PC-9 (cell line): Measurements from ENCODE around the gene CCL20. TPM values are rescaled to one million over a fixed set of nuclear protein-coding genes. Genes with fewer than 3 reads are reported as not detected.

Source experiments
- BruUV-seq: library from RNA; stranded (reverse); fragments of 400-500 nt; replicated peaks from 2 replicates; lab custom pipeline; 2021; lab: Mats Ljungman, UMichigan
- CTCF ChIA-PET: fragments of 300-600 bp; sonication (Branson Sonifier 250); formaldehyde crosslinking; loops from one replicate; lab custom pipeline; 2022; ENCODE audit warnings: antibody characterized with exemption; lab: Charles Lee
- POLR2A ChIA-PET: fragments of 300-600 bp; sonication (Branson Sonifier 250); formaldehyde crosslinking; loops from one replicate; lab custom pipeline; 2022; ENCODE audit warnings: antibody characterized with exemption; ENCODE audit not compliant: unreplicated experiment; lab: Charles Lee
- DNase-seq, 2 experiments: peaks; one replicate each; pipeline versions ENCODE4 v3.0.0 to v3.0.0-alpha.2; 2015 to 2022; ENCODE audit warnings: mixed read lengths in 1 of 2
- H2AFZ ChIP-seq: fragments of 200-600 bp; sonication (generic); 2 replicates; pipeline ENCODE4 v1.8.1; 2017; ENCODE audit warnings: antibody characterized with exemption
- H3F3A ChIP-seq: fragments of 200-600 bp; sonication (generic); 2 replicates; pipeline ENCODE4 v1.8.1; 2017; ENCODE audit warnings: antibody characterized with exemption, mild to moderate bottlenecking, low read depth; ENCODE audit not compliant: insufficient read depth
- H3K27ac ChIP-seq: fragments of 200-600 bp; sonication (generic); 2 replicates; pipeline ENCODE4 v1.6.1; 2016; ENCODE audit warnings: mixed run types
- H3K27me3 ChIP-seq: fragments of 200-600 bp; sonication (generic); 2 replicates; pipeline ENCODE4 v1.6.1; 2016; ENCODE audit warnings: low read depth, mixed run types; ENCODE audit not compliant: insufficient read depth
- H3K36me3 ChIP-seq: fragments of 200-600 bp; sonication (generic); 2 replicates; pipeline ENCODE4 v1.6.1; 2016; ENCODE audit warnings: low read depth, mixed run types
- H3K4me1 ChIP-seq: fragments of 200-600 bp; sonication (generic); replicated peaks from 2 replicates; pipeline ENCODE4 v1.6.1; 2016; ENCODE audit warnings: mixed run types; ENCODE audit not compliant: insufficient read depth
- H3K4me2 ChIP-seq: fragments of 200-600 bp; sonication (generic); 2 replicates; pipeline ENCODE4 v1.6.1; 2017; ENCODE audit warnings: mixed run types
- H3K4me3 ChIP-seq: fragments of 200-600 bp; sonication (generic); 2 replicates; pipeline ENCODE4 v1.6.1; 2016; ENCODE audit warnings: mixed run types
- H3K79me2 ChIP-seq: fragments of 200-600 bp; sonication (generic); 2 replicates; pipeline ENCODE4 v1.6.1; 2017; ENCODE audit warnings: low read depth, mixed run types
- H3K9me2 ChIP-seq: fragments of 200-600 bp; sonication (generic); 2 replicates; pipeline ENCODE4 v1.8.1; 2017; ENCODE audit warnings: mild to moderate bottlenecking; ENCODE audit not compliant: insufficient read depth
- H3K9me3 ChIP-seq: fragments of 200-600 bp; sonication (generic); 2 replicates; pipeline ENCODE4 v1.8.1; 2016; ENCODE audit warnings: low read depth; ENCODE audit not compliant: insufficient read depth
- H4K20me1 ChIP-seq: fragments of 200-600 bp; sonication (generic); 2 replicates; pipeline ENCODE4 v1.8.1; 2017; ENCODE audit not compliant: insufficient read depth
- EZH2 ChIP-seq: fragments of 200-600 bp; sonication (generic); IDR thresholded peaks from 2 replicates; pipeline ENCODE4 v1.8.0; 2017; ENCODE audit warnings: antibody characterized with exemption, low read depth
- intact Hi-C: fragments of 100-400 bp; cut with micrococcal nuclease; formaldehyde crosslinking; loops from one replicate; pipeline ENCODE4 v1.10.0; 2022; ENCODE audit not compliant: unreplicated experiment
- total RNA-seq: library from RNA; stranded (reverse); gene quantifications from 2 replicates; pipeline ENCODE4 v1.2.3, GENCODE V29; 2021
- TF ChIP-seq, protein P1 (sequence below): fragments of 200-600 bp; sonication (generic); conservative IDR thresholded peaks from 2 replicates; pipeline ENCODE4 v1.6.1; 2017; ENCODE audit warnings: mixed run types, antibody characterized with exemption, mild to moderate bottlenecking, moderate library complexity

CCL20 gene
- total RNA-seq, 1 experiment from 2014 or later = not detected

DNA sequence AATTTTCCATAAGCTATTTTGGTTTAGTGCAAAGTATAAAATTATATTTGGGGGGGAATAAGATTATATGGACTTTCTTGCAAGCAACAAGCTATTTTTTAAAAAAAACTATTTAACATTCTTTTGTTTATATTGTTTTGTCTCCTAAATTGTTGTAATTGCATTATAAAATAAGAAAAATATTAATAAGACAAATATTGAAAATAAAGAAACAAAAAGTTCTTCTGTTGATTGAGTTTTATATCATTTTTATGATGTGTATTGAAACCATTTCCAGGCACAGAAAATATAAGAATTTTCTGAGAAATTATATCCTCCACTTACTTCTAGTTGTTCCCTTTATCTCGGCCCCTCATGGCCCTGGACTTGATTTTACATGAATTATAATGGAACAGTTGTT, 3.7 kb downstream of the CCL20 start:
- Histone ChIP-seq H3K9me3 (peaks cover 14% of the 10 kb centered on the region), H3K36me3 (no peaks in the 10 kb centered on the region), H3K79me2 (peaks cover 7% of the 10 kb centered on the region; the same call in 1 of the 2 replicates), H3K27me3 (no peaks in the 10 kb centered on the region), H3K4me2 (peak overlapping the region; percentile 88), H3K27ac (peak overlapping the region; percentile 98), H3F3A (peaks cover 45% of the 10 kb centered on the region), H3K4me1 (peaks cover 56% of the 10 kb centered on the region), H3K9me2 (no peaks in the 10 kb centered on the region), H2AFZ (peak overlapping the region; percentile 61), H4K20me1 (no peaks in the 10 kb centered on the region), H3K4me3 (peak overlapping the region; percentile 55)
- ChIA-PET CTCF (no interaction called here), POLR2A (no interaction called here)
- TF ChIP-seq EZH2 = no peak
- TF ChIP-seq, protein P1, sequence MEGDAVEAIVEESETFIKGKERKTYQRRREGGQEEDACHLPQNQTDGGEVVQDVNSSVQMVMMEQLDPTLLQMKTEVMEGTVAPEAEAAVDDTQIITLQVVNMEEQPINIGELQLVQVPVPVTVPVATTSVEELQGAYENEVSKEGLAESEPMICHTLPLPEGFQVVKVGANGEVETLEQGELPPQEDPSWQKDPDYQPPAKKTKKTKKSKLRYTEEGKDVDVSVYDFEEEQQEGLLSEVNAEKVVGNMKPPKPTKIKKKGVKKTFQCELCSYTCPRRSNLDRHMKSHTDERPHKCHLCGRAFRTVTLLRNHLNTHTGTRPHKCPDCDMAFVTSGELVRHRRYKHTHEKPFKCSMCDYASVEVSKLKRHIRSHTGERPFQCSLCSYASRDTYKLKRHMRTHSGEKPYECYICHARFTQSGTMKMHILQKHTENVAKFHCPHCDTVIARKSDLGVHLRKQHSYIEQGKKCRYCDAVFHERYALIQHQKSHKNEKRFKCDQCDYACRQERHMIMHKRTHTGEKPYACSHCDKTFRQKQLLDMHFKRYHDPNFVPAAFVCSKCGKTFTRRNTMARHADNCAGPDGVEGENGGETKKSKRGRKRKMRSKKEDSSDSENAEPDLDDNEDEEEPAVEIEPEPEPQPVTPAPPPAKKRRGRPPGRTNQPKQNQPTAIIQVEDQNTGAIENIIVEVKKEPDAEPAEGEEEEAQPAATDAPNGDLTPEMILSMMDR = no peak
- intact Hi-C loops = no loop called here
- no peak for DNase-seq
- BruUV-seq = no TSS peak

DNA sequence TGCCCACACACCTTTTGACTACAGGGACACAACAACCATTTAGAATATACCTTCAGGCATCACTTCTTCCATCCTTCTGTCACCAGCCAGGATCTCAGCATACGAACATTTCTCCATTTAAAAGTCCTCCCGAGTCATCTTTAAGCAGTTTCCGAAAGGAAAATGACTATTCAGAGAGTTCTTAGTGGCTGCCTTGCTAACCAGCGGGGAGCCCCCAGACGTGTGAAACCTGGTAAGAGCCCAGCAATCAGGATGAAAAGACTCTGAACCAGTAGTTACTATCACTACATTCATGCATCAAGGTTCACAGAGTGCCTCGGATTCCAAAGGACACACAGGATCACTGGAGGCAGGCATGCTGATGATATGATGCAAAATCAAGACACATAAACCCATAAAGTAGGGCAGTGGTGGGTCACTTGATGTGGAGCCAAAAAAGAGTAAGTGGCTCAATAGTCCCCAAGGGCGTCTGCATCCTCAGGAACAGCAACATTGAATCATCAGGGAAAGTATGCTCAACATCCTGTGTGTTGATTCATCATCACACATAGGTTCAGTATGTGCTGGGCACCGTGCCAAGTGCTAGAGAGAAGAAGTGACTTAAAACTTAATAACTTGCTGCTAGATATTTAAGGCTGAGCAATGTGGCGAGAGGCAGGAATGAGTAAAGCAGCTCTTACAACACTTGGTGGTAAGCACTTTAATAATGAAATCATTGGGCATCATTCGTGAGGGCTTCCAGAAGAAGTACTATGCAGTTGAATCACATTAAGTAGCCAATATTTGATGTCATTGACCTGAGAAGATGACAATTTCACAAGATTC, 4.4 kb downstream of the CCL20 start:
- peaks cover 45% of the 10 kb centered on the region for H3F3A ChIP-seq
- TF ChIP-seq, protein P1 = no peak
- TF ChIP-seq EZH2 = no peak
- H3K27me3 ChIP-seq = no peaks in the 10 kb centered on the region
- H3K4me2 ChIP-seq = peak overlapping the region; percentile 88
- peaks cover 56% of the 10 kb centered on the region for H3K4me1 ChIP-seq
- peak overlapping the region; percentile 98 for H3K27ac ChIP-seq
- ChIA-PET POLR2A (no interaction called here), CTCF (interaction anchor here (1.6 kb wide), 1 partner anchor 44 kb away, joined by 6 read pairs; no protein-coding TSS in a partner anchor)
- peak; percentile 92 to 100 for DNase-seq
- peaks cover 17% of the 10 kb centered on the region for H3K9me3 ChIP-seq
- H4K20me1 ChIP-seq = no peaks in the 10 kb centered on the region
- intact Hi-C loops = loop anchor here (1.0 to 2.0 kb wide), 6 partner anchors 15 to 412 kb away; no protein-coding TSS in a partner anchor
- no peaks in the 10 kb centered on the region for H3K9me2 ChIP-seq
- peak overlapping the region; percentile 55 for H3K4me3 ChIP-seq
- peaks cover 7% of the 10 kb centered on the region; the same call in 1 of the 2 replicates for H3K79me2 ChIP-seq
- TSS peak; percentile 84 for BruUV-seq
- no peaks in the 10 kb centered on the region for H3K36me3 ChIP-seq
- H2AFZ ChIP-seq = peak overlapping the region; percentile 61

DNA sequence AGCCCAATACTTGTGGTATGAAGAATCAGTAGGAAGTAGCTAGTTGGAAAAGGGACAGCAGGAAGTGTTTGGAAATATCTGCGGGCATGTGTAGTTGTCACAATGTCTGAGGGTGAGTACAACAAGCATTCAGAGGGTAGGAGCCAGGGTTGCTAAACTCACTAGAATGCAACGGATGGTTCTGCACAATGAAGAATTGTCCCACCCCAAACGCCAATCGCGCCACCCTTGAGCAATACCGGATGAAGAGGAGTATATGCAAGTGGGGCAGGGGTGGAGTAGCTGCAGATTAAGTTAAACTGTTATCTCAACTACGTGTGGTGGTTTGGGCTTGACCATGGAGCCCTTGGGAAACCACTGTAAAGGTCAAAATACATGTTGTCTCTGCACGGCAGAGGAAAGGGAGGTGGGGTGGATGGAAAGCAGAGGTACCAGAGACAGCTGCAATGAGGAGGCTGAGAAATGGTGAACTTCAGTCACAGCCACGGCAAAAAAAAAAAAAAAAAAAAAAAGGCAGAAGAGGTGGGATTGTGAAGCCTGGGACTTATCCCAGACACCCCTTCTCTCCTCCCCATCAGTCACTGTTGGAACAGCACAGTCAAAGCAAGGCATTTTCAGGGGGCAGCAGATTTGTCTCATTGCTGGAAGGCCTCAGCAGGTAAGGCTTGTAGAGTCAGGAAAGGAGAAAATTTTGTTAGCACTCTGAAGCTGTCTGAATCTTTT, 5.2 kb downstream of the CCL20 start:
- TF ChIP-seq, protein P1 = no peak
- no peak for TF ChIP-seq EZH2
- Histone ChIP-seq H3K27ac (peak overlapping the region; percentile 98), H3K9me3 (peaks cover 17% of the 10 kb centered on the region), H2AFZ (0 out of 2 replicates have a peak overlapping the region, but pooled peaks have one; percentile 7), H3K4me1 (peaks cover 56% of the 10 kb centered on the region), H3K36me3 (no peaks in the 10 kb centered on the region), H3F3A (peaks cover 45% of the 10 kb centered on the region), H3K79me2 (peaks cover 7% of the 10 kb centered on the region; the same call in 1 of the 2 replicates), H3K27me3 (no peaks in the 10 kb centered on the region), H3K9me2 (no peaks in the 10 kb centered on the region), H4K20me1 (no peaks in the 10 kb centered on the region), H3K4me2 (peak overlapping the region; percentile 57), H3K4me3 (peak overlapping the region; percentile 7; the same call in 1 of the 2 replicates)
- TSS peak; percentile 66 for BruUV-seq
- peak in 1 of 2 experiments; percentile 62 for DNase-seq
- POLR2A ChIA-PET = no interaction called here
- CTCF ChIA-PET = interaction anchor here (0.7 to 1.6 kb wide), 4 partner anchors 38 to 157 kb away, joined by 3 to 14 read pairs (median 5); no protein-coding TSS in a partner anchor
- intact Hi-C loops = loop anchor here (1.0 to 2.0 kb wide), 6 partner anchors 16 to 413 kb away; no protein-coding TSS in a partner anchor
